ENCODE data around the gene ATP8B1.
"Not testable (repeated sequence)": the region's sequence is repeated elsewhere in the genome, so short reads cannot be mapped to it uniquely, and the experiment has no call there.

The ATP8B1 gene

GRCh38 chr18:57759650-57760049, 43.5 kb downstream of the ATP8B1 start:
- no peak for DNase-seq

- no peak for DNase-seq
Measured at GRCh38 chr18:57755473-57756067, 47.5 kb downstream of the ATP8B1 start.

GRCh38 chr18:57754577-57755338, 48.4 kb downstream of the ATP8B1 start:
- DNase-seq, result no peak

- DNase-seq, result no peak
Measured at GRCh38 chr18:57753063-57753462, 50.1 kb downstream of the ATP8B1 start.

- DNase-seq, result no peak
Measured at GRCh38 chr18:57749604-57749970, 53.5 kb downstream of the ATP8B1 start.

- no peak for DNase-seq
Measured at GRCh38 chr18:57748770-57749603, 54.1 kb downstream of the ATP8B1 start.

- no peak for DNase-seq
Measured at GRCh38 chr18:57747809-57748680, 55.1 kb downstream of the ATP8B1 start.

- DNase-seq, result no peak
Measured at GRCh38 chr18:57744211-57744694, 58.9 kb downstream of the ATP8B1 start.

GRCh38 chr18:57743008-57743407, 60.1 kb downstream of the ATP8B1 start:
- DNase-seq, result no peak

- DNase-seq, result no peak
Measured at GRCh38 chr18:57741273-57741672, 61.8 kb downstream of the ATP8B1 start.

- DNase-seq, result no peak
Measured at GRCh38 chr18:57738078-57738477, 65.0 kb downstream of the ATP8B1 start.

- DNase-seq, result no peak
Measured at GRCh38 chr18:57737400-57738060, 65.6 kb downstream of the ATP8B1 start.

GRCh38 chr18:57735042-57735441, 68.1 kb downstream of the ATP8B1 start:
- DNase-seq, result not testable (repeated sequence)

- no peak for DNase-seq
Measured at GRCh38 chr18:57733861-57734260, 69.3 kb downstream of the ATP8B1 start.

- DNase-seq, result no peak
Measured at GRCh38 chr18:57730146-57730545, 73.0 kb downstream of the ATP8B1 start.

GRCh38 chr18:57728941-57729511, 74.1 kb downstream of the ATP8B1 start:
- DNase-seq, result no peak

- DNase-seq, result no peak
Measured at GRCh38 chr18:57727952-57728807, 74.9 kb downstream of the ATP8B1 start.

- DNase-seq, result not testable (repeated sequence)
Measured at GRCh38 chr18:57719211-57719935, 83.7 kb downstream of the ATP8B1 start.

GRCh38 chr18:57716549-57716948, 86.6 kb downstream of the ATP8B1 start:
- no peak for DNase-seq

- DNase-seq, result no peak
Measured at GRCh38 chr18:57715671-57716070, 87.4 kb downstream of the ATP8B1 start.
